Fibroblast of mammary gland (primary cell): ENCODE data around the gene RTP4.

Source experiments
- DNase-seq: peaks from one replicate; pipeline ENCODE4 v3.0.0-alpha.2; 2010; ENCODE audit warnings: low read depth
- H3K4me3 ChIP-seq: 2 replicates; pipeline ENCODE4 v1.5.1; 2011; ENCODE audit warnings: low read depth, mild to moderate bottlenecking, low read length, moderate library complexity; ENCODE audit not compliant: control insufficient read depth
- TF ChIP-seq, protein P1 (sequence below): conservative IDR thresholded peaks from 2 replicates; pipeline ENCODE4 v1.5.1; 2011; ENCODE audit warnings: low read depth, low read length, inconsistent platforms; ENCODE audit not compliant: control insufficient read depth, insufficient read depth

RTP4 gene

DNA sequence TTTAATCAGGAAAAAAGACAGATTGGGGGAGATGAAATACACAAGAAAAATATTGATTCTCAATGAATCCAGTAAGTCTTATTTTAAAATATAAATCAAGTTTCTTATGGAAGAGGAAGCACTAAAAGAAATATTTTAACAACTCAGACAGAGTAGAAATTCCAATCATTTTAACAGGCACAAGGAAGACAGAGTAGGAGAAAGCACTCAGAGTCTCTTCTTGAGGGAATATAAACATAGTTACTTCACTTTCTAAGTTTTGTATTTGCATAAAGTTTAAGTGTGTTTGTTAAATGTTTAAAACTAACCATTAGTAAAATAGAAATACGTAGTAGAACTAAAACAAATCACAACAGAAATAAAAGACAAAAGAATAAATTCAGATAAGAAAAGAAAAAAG, 24.5 kb upstream of the RTP4 start:
- TF ChIP-seq, protein P1, sequence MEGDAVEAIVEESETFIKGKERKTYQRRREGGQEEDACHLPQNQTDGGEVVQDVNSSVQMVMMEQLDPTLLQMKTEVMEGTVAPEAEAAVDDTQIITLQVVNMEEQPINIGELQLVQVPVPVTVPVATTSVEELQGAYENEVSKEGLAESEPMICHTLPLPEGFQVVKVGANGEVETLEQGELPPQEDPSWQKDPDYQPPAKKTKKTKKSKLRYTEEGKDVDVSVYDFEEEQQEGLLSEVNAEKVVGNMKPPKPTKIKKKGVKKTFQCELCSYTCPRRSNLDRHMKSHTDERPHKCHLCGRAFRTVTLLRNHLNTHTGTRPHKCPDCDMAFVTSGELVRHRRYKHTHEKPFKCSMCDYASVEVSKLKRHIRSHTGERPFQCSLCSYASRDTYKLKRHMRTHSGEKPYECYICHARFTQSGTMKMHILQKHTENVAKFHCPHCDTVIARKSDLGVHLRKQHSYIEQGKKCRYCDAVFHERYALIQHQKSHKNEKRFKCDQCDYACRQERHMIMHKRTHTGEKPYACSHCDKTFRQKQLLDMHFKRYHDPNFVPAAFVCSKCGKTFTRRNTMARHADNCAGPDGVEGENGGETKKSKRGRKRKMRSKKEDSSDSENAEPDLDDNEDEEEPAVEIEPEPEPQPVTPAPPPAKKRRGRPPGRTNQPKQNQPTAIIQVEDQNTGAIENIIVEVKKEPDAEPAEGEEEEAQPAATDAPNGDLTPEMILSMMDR: no peak
- H3K4me3 ChIP-seq: no peak overlapping the region
- DNase-seq: no peak

- DNase-seq: no peak
- TF ChIP-seq, protein P1: no peak
- H3K4me3 ChIP-seq: no peak overlapping the region
Observed at GRCh38 chr3:187352581-187353575, 15.3 kb upstream of the RTP4 start.

- H3K4me3 ChIP-seq: no peak overlapping the region
- TF ChIP-seq, protein P1: no peak
- no peak for DNase-seq
Observed at GRCh38 chr3:187358068-187358467, 10.1 kb upstream of the RTP4 start.

- TF ChIP-seq, protein P1: no peak
- H3K4me3 ChIP-seq: no peak overlapping the region
- DNase-seq: no peak
Observed at GRCh38 chr3:187359798-187360486, 8.2 kb upstream of the RTP4 start.

DNA sequence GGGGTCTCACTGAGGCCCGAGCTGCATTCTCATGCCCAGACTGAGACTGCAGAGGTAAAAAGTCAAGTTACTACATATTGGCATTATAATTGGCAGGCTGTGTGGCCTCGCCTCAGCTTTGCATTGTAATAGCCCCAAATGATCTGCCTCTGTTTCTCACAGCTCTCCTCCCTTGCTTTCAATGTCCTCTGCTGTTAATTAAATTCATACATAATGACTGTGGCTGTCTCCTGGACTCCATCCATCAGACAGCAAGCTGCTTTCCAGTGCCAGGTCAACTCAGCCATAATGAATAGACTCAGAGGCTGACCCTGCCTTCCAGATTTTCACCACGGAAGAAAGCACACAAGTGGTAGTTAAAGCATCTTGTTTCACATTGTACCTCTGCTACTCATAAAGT, 7.6 kb upstream of the RTP4 start:
- H3K4me3 ChIP-seq: no peak overlapping the region
- DNase-seq: peak; percentile 4
- TF ChIP-seq, protein P1: no peak

GRCh38 chr3:187361835-187362234, 6.3 kb upstream of the RTP4 start:
- DNase-seq: no peak
- TF ChIP-seq, protein P1: no peak
- no peak overlapping the region for H3K4me3 ChIP-seq
